Esophagus muscularis mucosa (tissue), 4 donors: Measurements from ENCODE around the gene WWOX. TPM values are rescaled to one million over a fixed set of nuclear protein-coding genes. Genes with fewer than 3 reads are reported as not detected.

Source experiments
- DNase-seq: peaks from one replicate; pipeline ENCODE4 v3.0.0-alpha.2; 2017; ENCODE audit errors: extremely low spot score
- H3K27ac ChIP-seq, 4 donors: fragments of 200-600 bp; sonication (generic); replicated peaks in 1 of 4; 1 replicate in 3 of 4; 2 replicates in 1 of 4; pipeline ENCODE4 v1.5.1; 2016 to 2019; ENCODE audit warnings: mild to moderate bottlenecking in 1 of 4
- H3K27me3 ChIP-seq, 4 donors: fragments of 200-600 bp; sonication (generic); one replicate each; pipeline versions ENCODE4 v1.5.1 to v1.6.0; 2016 to 2019
- H3K36me3 ChIP-seq, 4 donors: fragments of 200-600 bp; sonication (generic); one replicate each; pipeline ENCODE4 v1.5.1; 2016 to 2019
- H3K4me1 ChIP-seq, 4 donors: fragments of 200-600 bp; sonication (generic); one replicate each; pipeline ENCODE4 v1.5.1; 2016 to 2019
- H3K4me3 ChIP-seq, 4 donors: fragments of 200-600 bp; sonication (generic); 1 replicate in 2 of 4; 2 replicates in 2 of 4; pipeline ENCODE4 v1.5.1; 2016 to 2019; ENCODE audit warnings: mild to moderate bottlenecking in 4 of 4, moderate library complexity in 1 of 4
- H3K9me3 ChIP-seq, 4 donors: fragments of 200-600 bp; sonication (generic); 1 replicate in 3 of 4; 2 replicates in 1 of 4; pipeline ENCODE4 v1.5.1; 2016 to 2019
- CTCF ChIP-seq, 3 experiments: fragments of 200-600 bp in 2 of 3; fragments of 450-650 bp in 1 of 3; sonication (generic) in 2 of 3; IDR thresholded peaks; one replicate each; pipeline ENCODE4 v1.5.1; 2017 to 2019; ENCODE audit warnings: antibody characterized with exemption in 3 of 3, mild to moderate bottlenecking in 2 of 3, moderate library complexity in 1 of 3
- EP300 ChIP-seq: sonication (generic); formaldehyde crosslinking; IDR thresholded peaks from one replicate; pipeline ENCODE4 v1.6.1; 2017; ENCODE audit warnings: antibody characterized with exemption
- POLR2A ChIP-seq: fragments of 450-650 bp; IDR thresholded peaks from one replicate; pipeline ENCODE4 v1.6.1; 2017; ENCODE audit warnings: antibody characterized with exemption, moderate library complexity, mild to moderate bottlenecking, low read depth
- POLR2AphosphoS5 ChIP-seq, 2 donors: sonication (generic); formaldehyde crosslinking; IDR thresholded peaks; one replicate each; pipeline ENCODE4 v1.6.1; 2017; ENCODE audit warnings: antibody characterized with exemption in 2 of 2
- WGBS: methylation state at CpG from one replicate; pipeline ENCODE4 v1.1.5; 2018; 5-methylcytosine and 5-hydroxymethylcytosine counted together
- intact Hi-C: fragments of 100-400 bp; cut with DNase I; formaldehyde crosslinking; loops from one replicate; pipeline ENCODE4 v1.15.1; 2023
- total RNA-seq, 4 donors: library from RNA; depleted of rRNA; stranded (reverse); fragments of >200 nt; gene quantifications; one replicate each; pipeline versions ENCODE4 v1.1.0 to v1.2.1, GENCODE V29; 2016

Gene WWOX
- total RNA-seq, 4 donors from 2014 or later = 14.4 to 27.8 (median 15.4) TPM

- Histone ChIP-seq H3K36me3 (no peaks in the 10 kb centered on the region), H3K9me3 (no peaks in the 10 kb centered on the region), H3K4me3 (no peak overlapping the region), H3K4me1 (peaks cover 0 to 3% (median 0%) of the 10 kb centered on the region in 4 donors), H3K27ac (no peak overlapping the region), H3K27me3 (no peaks in the 10 kb centered on the region)
- intact Hi-C loops = no loop called here
- no peak for DNase-seq
- 78% methylated on average over 5 of the region's 5 CpGs for WGBS
- TF ChIP-seq CTCF (IDR thresholded peaks at IDR 0.05) (no peak), POLR2AphosphoS5 (IDR thresholded peaks at IDR 0.05) (no peak), POLR2A (no peak), EP300 (no peak)
Measured at GRCh38 chr16:78198288-78198687, 98.8 kb downstream of the WWOX start.

GRCh38 chr16:78199325-78200022 is 100.0 kb downstream of the WWOX start:
- Histone ChIP-seq H3K27ac (no peak overlapping the region), H3K9me3 (no peaks in the 10 kb centered on the region), H3K4me3 (no peak overlapping the region), H3K36me3 (no peaks in the 10 kb centered on the region), H3K4me1 (peaks cover 0 to 3% (median 0%) of the 10 kb centered on the region in 4 donors), H3K27me3 (no peaks in the 10 kb centered on the region)
- WGBS = 87% methylated on average over 7 of the region's 7 CpGs
- DNase-seq = no peak
- TF ChIP-seq CTCF (IDR thresholded peaks at IDR 0.05) (no peak), POLR2AphosphoS5 (IDR thresholded peaks at IDR 0.05) (no peak), EP300 (no peak), POLR2A (no peak)
- intact Hi-C loops = no loop called here

GRCh38 chr16:78200023-78200389 is 100.6 kb downstream of the WWOX start:
- DNase-seq = no peak
- 97% methylated on average over 7 of the region's 7 CpGs for WGBS
- H3K4me3 ChIP-seq = no peak overlapping the region

GRCh38 chr16:78200623-78201096 is 101.2 kb downstream of the WWOX start:
- TF ChIP-seq CTCF (IDR thresholded peaks at IDR 0.05) = no peak
- TF ChIP-seq POLR2A = no peak
- no peak for TF ChIP-seq POLR2AphosphoS5 (IDR thresholded peaks at IDR 0.05)
- TF ChIP-seq EP300 = no peak
- Histone ChIP-seq H3K36me3 (no peaks in the 10 kb centered on the region), H3K27me3 (no peaks in the 10 kb centered on the region), H3K4me1 (peaks cover 0 to 3% (median 0%) of the 10 kb centered on the region in 4 donors), H3K4me3 (no peak overlapping the region), H3K27ac (no peak overlapping the region), H3K9me3 (no peaks in the 10 kb centered on the region)
- 89% methylated on average over 6 of the region's 6 CpGs for WGBS
- intact Hi-C loops = no loop called here
- DNase-seq = no peak

More at GRCh38 chr16:78200023-78200389, 100.6 kb downstream of the WWOX start:
- Histone ChIP-seq H3K27me3 (no peaks in the 10 kb centered on the region), H3K27ac (no peak overlapping the region), H3K4me1 (peaks cover 0 to 3% (median 0%) of the 10 kb centered on the region in 4 donors), H3K9me3 (no peaks in the 10 kb centered on the region), H3K36me3 (no peaks in the 10 kb centered on the region)
- intact Hi-C loops = no loop called here
- TF ChIP-seq EP300 (no peak), POLR2AphosphoS5 (IDR thresholded peaks at IDR 0.05) (no peak), CTCF (IDR thresholded peaks at IDR 0.05) (no peak), POLR2A (no peak)

GRCh38 chr16:78205506-78205905 is 106.1 kb downstream of the WWOX start:
- intact Hi-C loops = no loop called here
- Histone ChIP-seq H3K9me3 (no peaks in the 10 kb centered on the region), H3K4me3 (no peak overlapping the region), H3K36me3 (no peaks in the 10 kb centered on the region), H3K4me1 (peaks cover 0 to 9% (median 8%) of the 10 kb centered on the region in 4 donors), H3K27me3 (no peaks in the 10 kb centered on the region), H3K27ac (no peak overlapping the region)
- 96% methylated on average over 3 of the region's 3 CpGs for WGBS
- TF ChIP-seq CTCF (IDR thresholded peaks at IDR 0.05) = no peak
- no peak for TF ChIP-seq EP300
- TF ChIP-seq POLR2A = no peak
- TF ChIP-seq POLR2AphosphoS5 (IDR thresholded peaks at IDR 0.05) = no peak
- peak; percentile 74 for DNase-seq
